Hepatocyte (in vitro differentiated cells): Measurements from ENCODE around the gene DENND1A.

Source experiments
- CTCF ChIP-seq: fragments of 200-600 bp; sonication (generic); IDR thresholded peaks from 2 replicates; pipeline ENCODE4 v1.5.1; 2016; ENCODE audit warnings: antibody characterized with exemption, mild to moderate bottlenecking; ENCODE audit not compliant: poor library complexity
- EZH2 ChIP-seq: fragments of 200-600 bp; sonication (generic); IDR thresholded peaks from 2 replicates; pipeline ENCODE4 v1.6.1; 2016; ENCODE audit warnings: antibody characterized with exemption, mild to moderate bottlenecking, borderline replicate concordance

DNA sequence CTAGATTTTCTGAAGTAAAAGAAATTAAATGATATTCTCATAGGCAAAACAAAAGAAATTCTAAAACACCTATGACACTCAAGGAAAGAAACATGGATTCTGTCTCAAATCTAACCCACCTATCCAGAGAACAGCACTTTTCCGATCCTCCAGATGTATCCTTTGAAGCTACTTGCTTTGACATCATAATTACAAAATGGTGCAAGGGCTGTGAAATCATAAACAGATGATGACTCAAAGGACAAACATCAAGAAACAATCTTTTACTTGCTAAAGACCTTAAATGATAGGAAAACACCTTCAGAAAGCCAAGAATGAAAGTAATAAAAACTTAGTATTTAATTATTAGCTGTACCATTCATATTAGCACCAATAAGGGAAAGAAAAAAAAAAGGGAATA lies 202.6 kb downstream of the DENND1A start:
- TF ChIP-seq EZH2 (no peak), CTCF (no peak)
